Stomach (tissue), 4 donors: ENCODE measurements around the gene TTC39C.
"Not testable (repeated sequence)": the region's sequence is repeated elsewhere in the genome, so short reads cannot be mapped to it uniquely, and the experiment has no call there.

Experiments
- CTCF ChIP-seq, 7 experiments: fragments of 450-650 bp in 4 of 7; fragments of 200-600 bp in 3 of 7; sonication (generic) in 3 of 7; IDR thresholded peaks; one replicate each; pipeline ENCODE4 v1.5.1; 2016 to 2019; ENCODE audit warnings: antibody characterized with exemption in 7 of 7, control low read depth in 2 of 7, mild to moderate bottlenecking in 1 of 7
- POLR2A ChIP-seq, 4 donors: fragments of 450-650 bp; IDR thresholded peaks; one replicate each; pipeline ENCODE4 v1.6.1; 2016; ENCODE audit warnings: antibody characterized with exemption in 4 of 4, control low read depth in 2 of 4, mild to moderate bottlenecking in 1 of 4, moderate library complexity in 1 of 4
- POLR2AphosphoS5 ChIP-seq, 3 donors: sonication (generic); formaldehyde crosslinking; IDR thresholded peaks; one replicate each; pipeline ENCODE4 v1.6.1; 2016; ENCODE audit warnings: antibody characterized with exemption in 3 of 3

GRCh38 chr18:24074757-24075156, 60.2 kb downstream of the TTC39C start:
- TF ChIP-seq POLR2A, CTCF, POLR2AphosphoS5 (IDR thresholded peaks at IDR 0.05): not testable (repeated sequence)
